Smooth muscle cell (in vitro differentiated cells): ENCODE results near the gene THAP7. TPM values are rescaled to one million over a fixed set of nuclear protein-coding genes. Genes with fewer than 3 reads are reported as not detected.

Experiments used
- DNase-seq: peaks from one replicate; lab custom pipeline; 2025; ENCODE audit not compliant: unreplicated experiment; lab: John Stamatoyannopoulos, UW
- H2AFZ ChIP-seq: fragments of 200-600 bp; sonication (generic); 2 replicates; pipeline ENCODE4 v1.6.0; 2016; ENCODE audit warnings: antibody characterized with exemption, low read depth, mild to moderate bottlenecking
- H3F3A ChIP-seq: fragments of 200-600 bp; sonication (generic); 2 replicates; pipeline ENCODE4 v1.6.0; 2017; ENCODE audit warnings: antibody characterized with exemption, low read depth
- H3K27ac ChIP-seq: fragments of 200-600 bp; sonication (generic); 2 replicates; pipeline ENCODE4 v1.5.1; 2016; ENCODE audit warnings: low read depth, mild to moderate bottlenecking
- H3K27me3 ChIP-seq: fragments of 200-600 bp; sonication (generic); 2 replicates; pipeline ENCODE4 v1.6.1; 2016; ENCODE audit warnings: low read depth, mild to moderate bottlenecking
- H3K36me3 ChIP-seq: fragments of 200-600 bp; sonication (generic); 2 replicates; pipeline ENCODE4 v1.5.1; 2016; ENCODE audit warnings: low read depth
- H3K4me1 ChIP-seq: fragments of 200-600 bp; sonication (generic); 2 replicates; pipeline ENCODE4 v1.5.1; 2016; ENCODE audit warnings: low read depth
- H3K4me2 ChIP-seq: fragments of 200-600 bp; sonication (generic); 2 replicates; pipeline ENCODE4 v1.6.0; 2016; ENCODE audit warnings: mild to moderate bottlenecking
- H3K4me3 ChIP-seq: fragments of 200-600 bp; sonication (generic); 2 replicates; pipeline ENCODE4 v1.5.1; 2016; ENCODE audit warnings: mild to moderate bottlenecking
- H3K79me2 ChIP-seq: fragments of 200-600 bp; sonication (generic); 2 replicates; pipeline ENCODE4 v1.6.0; 2016; ENCODE audit warnings: low read depth, mild to moderate bottlenecking
- H3K9ac ChIP-seq: fragments of 200-600 bp; sonication (generic); 2 replicates; pipeline ENCODE4 v1.6.0; 2016; ENCODE audit warnings: low read depth
- H3K9me3 ChIP-seq: fragments of 200-600 bp; sonication (generic); replicated peaks from 2 replicates; pipeline ENCODE4 v1.5.1; 2016; ENCODE audit warnings: low read depth
- H4K20me1 ChIP-seq: fragments of 200-600 bp; sonication (generic); 2 replicates; pipeline ENCODE4 v1.6.0; 2016; ENCODE audit warnings: low read depth
- CTCF ChIP-seq: fragments of 200-600 bp; sonication (generic); IDR thresholded peaks from 2 replicates; pipeline ENCODE4 v1.5.1; 2017; ENCODE audit warnings: borderline replicate concordance, mild to moderate bottlenecking, antibody characterized with exemption; ENCODE audit not compliant: insufficient read depth, poor library complexity, severe bottlenecking
- WGBS: methylation state at CpG from one replicate; pipeline ENCODE4 v1.1.7; 2016; ENCODE audit warnings: low lambda C conversion rate; 5-methylcytosine and 5-hydroxymethylcytosine counted together
- polyA plus RNA-seq: library from polyadenylated mRNA; unstranded; fragments of >200 nt; fragmentation: Nextera tagmentation; extraction: Ambion mirVana; gene quantifications from 2 replicates; pipeline ENCODE4 v1.2.1, GENCODE V29; 2016
- total RNA-seq: library from RNA; depleted of rRNA; stranded (reverse); fragments of >200 nt; gene quantifications from 2 replicates; pipeline ENCODE4 v1.2.3, GENCODE V29; 2014

Gene THAP7
- total and polyA plus RNA-seq, 2 experiments from 2014 or later, result 26.8 to 28.0 TPM

- H3K4me1 ChIP-seq, result peaks cover 22% of the 10 kb centered on the region
- no peak overlapping the region for H3K9ac ChIP-seq
- H3F3A ChIP-seq, result no peaks in the 10 kb centered on the region
- 21% methylated on average over 17 of the region's 19 CpGs for WGBS
- H3K4me3 ChIP-seq, result no peak overlapping the region
- no peak overlapping the region for H2AFZ ChIP-seq
- no peak for TF ChIP-seq CTCF
- H3K79me2 ChIP-seq, result no peaks in the 10 kb centered on the region
- H3K4me2 ChIP-seq, result no peak overlapping the region
- no peaks in the 10 kb centered on the region for H3K36me3 ChIP-seq
- H3K9me3 ChIP-seq, result no peaks in the 10 kb centered on the region
- H3K27ac ChIP-seq, result no peak overlapping the region
- H3K27me3 ChIP-seq, result peaks cover 28% of the 10 kb centered on the region
- no peaks in the 10 kb centered on the region for H4K20me1 ChIP-seq
- no peak for DNase-seq
Observed at GRCh38 chr22:20967697-20968211, 34.2 kb downstream of the THAP7 start.

- Histone ChIP-seq H3K4me3 (no peak within 1 kb of the TSS), H2AFZ (no peak within 1 kb of the TSS), H3K9ac (no peak within 1 kb of the TSS), H3K9me3 (no peaks in the 10 kb centered on the region), H3F3A (no peaks in the 10 kb centered on the region), H3K4me1 (peaks cover 22% of the 10 kb centered on the region), H3K4me2 (no peak within 1 kb of the TSS), H3K79me2 (no peaks in the 10 kb centered on the region), H4K20me1 (no peaks in the 10 kb centered on the region), H3K36me3 (no peaks in the 10 kb centered on the region), H3K27ac (no peak within 1 kb of the TSS), H3K27me3 (peaks cover 28% of the 10 kb centered on the region)
- WGBS, result 83% methylated on average over 18 of the region's 22 CpGs
- no peak for DNase-seq
- no peak for TF ChIP-seq CTCF
Observed at GRCh38 chr22:20966883-20967696, 34.8 kb downstream of the THAP7 start, which contains the start of gene AIFM3. Gene AIFM3 (plus strand): TSS chr22:20967255. CDS start chr22:20967945, 690 bp downstream.

GRCh38 chr22:20965888-20966855, 35.7 kb downstream of the THAP7 start:
- 83% methylated on average over 13 of the region's 13 CpGs for WGBS
- H2AFZ ChIP-seq, result no peak overlapping the region
- H3K9ac ChIP-seq, result no peak overlapping the region

More at GRCh38 chr22:20965888-20966855, 35.7 kb downstream of the THAP7 start:
- no peak for TF ChIP-seq CTCF
- H3K27me3 ChIP-seq, result peaks cover 28% of the 10 kb centered on the region
- H3K9me3 ChIP-seq, result no peaks in the 10 kb centered on the region
- no peak overlapping the region for H3K27ac ChIP-seq
- H3K36me3 ChIP-seq, result no peaks in the 10 kb centered on the region
- H3F3A ChIP-seq, result no peaks in the 10 kb centered on the region
- no peaks in the 10 kb centered on the region for H3K79me2 ChIP-seq
- H3K4me1 ChIP-seq, result peaks cover 14% of the 10 kb centered on the region
- no peaks in the 10 kb centered on the region for H4K20me1 ChIP-seq
- no peak overlapping the region for H3K4me3 ChIP-seq
- no peak for DNase-seq
- H3K4me2 ChIP-seq, result no peak overlapping the region
